Measurements from ENCODE around the gene CIITA. TPM values are rescaled to one million over a fixed set of nuclear protein-coding genes. Genes with fewer than 3 reads are reported as not detected.

The CIITA gene
- total RNA-seq, 2 donors from 2014 or later: 3.2 to 3.4 TPM

- no peak for DNase-seq (ENCODE audit: low spot score)
- Histone ChIP-seq H3K4me1 (no peaks in the 10 kb centered on the region), H3K4me3 (no peak overlapping the region), H3K36me3 (no peaks in the 10 kb centered on the region), H3K27ac (no peak overlapping the region), H3K9me3 (no peaks in the 10 kb centered on the region), H3K27me3 (no peaks in the 10 kb centered on the region)
- TF ChIP-seq, protein P1, sequence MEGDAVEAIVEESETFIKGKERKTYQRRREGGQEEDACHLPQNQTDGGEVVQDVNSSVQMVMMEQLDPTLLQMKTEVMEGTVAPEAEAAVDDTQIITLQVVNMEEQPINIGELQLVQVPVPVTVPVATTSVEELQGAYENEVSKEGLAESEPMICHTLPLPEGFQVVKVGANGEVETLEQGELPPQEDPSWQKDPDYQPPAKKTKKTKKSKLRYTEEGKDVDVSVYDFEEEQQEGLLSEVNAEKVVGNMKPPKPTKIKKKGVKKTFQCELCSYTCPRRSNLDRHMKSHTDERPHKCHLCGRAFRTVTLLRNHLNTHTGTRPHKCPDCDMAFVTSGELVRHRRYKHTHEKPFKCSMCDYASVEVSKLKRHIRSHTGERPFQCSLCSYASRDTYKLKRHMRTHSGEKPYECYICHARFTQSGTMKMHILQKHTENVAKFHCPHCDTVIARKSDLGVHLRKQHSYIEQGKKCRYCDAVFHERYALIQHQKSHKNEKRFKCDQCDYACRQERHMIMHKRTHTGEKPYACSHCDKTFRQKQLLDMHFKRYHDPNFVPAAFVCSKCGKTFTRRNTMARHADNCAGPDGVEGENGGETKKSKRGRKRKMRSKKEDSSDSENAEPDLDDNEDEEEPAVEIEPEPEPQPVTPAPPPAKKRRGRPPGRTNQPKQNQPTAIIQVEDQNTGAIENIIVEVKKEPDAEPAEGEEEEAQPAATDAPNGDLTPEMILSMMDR (IDR thresholded peaks at IDR 0.05): no peak
These were observed 8.2 kb downstream of the CIITA start for GRCh38 chr16:10885246-10885645.

DNA sequence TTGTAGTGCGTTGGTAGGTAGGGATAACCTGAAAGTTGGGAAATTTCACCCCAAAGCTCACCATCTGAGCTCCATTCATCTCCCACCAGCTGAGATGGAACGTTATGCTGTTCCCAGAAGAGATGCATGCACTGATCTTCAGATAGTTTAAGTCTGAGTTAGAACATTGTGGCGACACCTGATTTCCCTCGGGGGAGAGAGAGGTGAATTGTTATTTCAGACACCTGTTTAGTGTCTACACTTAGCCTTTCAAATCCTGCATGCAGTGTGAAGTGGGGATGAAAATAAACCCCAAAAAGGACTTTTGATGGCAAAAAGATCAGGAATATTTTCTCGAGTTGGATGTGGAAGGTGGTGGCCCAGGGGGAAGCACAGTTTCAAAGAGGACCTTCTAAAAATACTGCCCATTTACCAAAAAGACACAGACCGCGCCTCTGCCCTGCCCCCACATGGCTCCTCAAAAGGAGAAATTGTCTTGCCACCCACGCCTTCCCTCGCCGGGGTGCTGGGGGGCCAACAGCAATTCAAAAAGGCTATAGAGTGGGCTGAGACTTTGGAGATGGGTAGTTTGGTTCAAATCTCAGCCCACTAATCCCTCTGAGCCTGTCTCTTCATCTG is 11.4 kb downstream of the CIITA start:
- no peaks in the 10 kb centered on the region for H3K27me3 ChIP-seq
- no peak overlapping the region for H3K4me3 ChIP-seq
- TF ChIP-seq, protein P1 (IDR thresholded peaks at IDR 0.05): no peak
- no peaks in the 10 kb centered on the region for H3K36me3 ChIP-seq
- no peaks in the 10 kb centered on the region for H3K9me3 ChIP-seq
- DNase-seq (ENCODE audit: low spot score): no peak
- no peak overlapping the region for H3K27ac ChIP-seq
- no peaks in the 10 kb centered on the region for H3K4me1 ChIP-seq

GRCh38 chr16:10889855-10890254 is 12.9 kb downstream of the CIITA start:
- Histone ChIP-seq H3K36me3 (no peaks in the 10 kb centered on the region), H3K27ac (no peak overlapping the region), H3K27me3 (no peaks in the 10 kb centered on the region), H3K9me3 (no peaks in the 10 kb centered on the region), H3K4me3 (no peak overlapping the region), H3K4me1 (no peaks in the 10 kb centered on the region)
- TF ChIP-seq, protein P1 (IDR thresholded peaks at IDR 0.05): no peak
- no peak for DNase-seq (ENCODE audit: low spot score)

DNA sequence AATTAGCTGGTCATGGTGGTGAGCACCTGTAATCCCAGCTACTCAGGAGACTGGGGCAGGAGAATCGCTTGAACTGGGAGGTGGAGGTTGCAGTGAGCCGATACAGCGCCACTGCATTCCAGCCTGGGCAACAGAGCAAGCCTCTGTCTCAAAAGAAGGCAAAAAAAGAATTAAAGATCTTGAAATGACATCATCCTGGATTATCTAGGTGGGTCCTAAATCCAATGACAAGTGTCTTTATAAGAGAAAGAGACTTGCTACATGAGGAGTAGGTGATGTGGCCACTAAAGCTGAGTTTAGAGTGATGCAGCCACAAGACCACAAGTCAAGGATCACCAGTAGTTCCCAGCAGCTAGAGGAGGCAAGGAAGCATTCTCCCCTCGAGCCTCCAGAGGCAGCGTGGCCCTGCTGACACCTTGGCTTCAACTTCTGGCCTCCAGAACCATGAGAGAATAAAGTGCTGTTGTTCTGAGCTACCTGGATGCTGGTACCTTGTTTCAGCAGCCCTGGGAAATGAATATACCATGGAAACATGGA is 15.8 kb downstream of the CIITA start:
- Histone ChIP-seq H3K27ac (no peak overlapping the region), H3K27me3 (no peaks in the 10 kb centered on the region), H3K4me3 (no peak overlapping the region), H3K36me3 (no peaks in the 10 kb centered on the region), H3K9me3 (no peaks in the 10 kb centered on the region), H3K4me1 (no peaks in the 10 kb centered on the region)
- DNase-seq (ENCODE audit: low spot score): no peak
- TF ChIP-seq, protein P1 (IDR thresholded peaks at IDR 0.05): no peak

GRCh38 chr16:10895053-10895946 is 18.3 kb downstream of the CIITA start:
- Histone ChIP-seq H3K27me3 (no peaks in the 10 kb centered on the region), H3K36me3 (no peaks in the 10 kb centered on the region), H3K4me1 (no peaks in the 10 kb centered on the region), H3K9me3 (no peaks in the 10 kb centered on the region), H3K4me3 (no peak overlapping the region), H3K27ac (no peak overlapping the region)
- DNase-seq (ENCODE audit: low spot score): no peak
- TF ChIP-seq, protein P1 (IDR thresholded peaks at IDR 0.05): no peak
